OCI-LY7 (cell line): Measurements from ENCODE around the gene IFT57.

Experiments used
- EZH2phosphoT487 ChIP-seq: fragments of 200-600 bp; sonication (generic); IDR thresholded peaks from 2 replicates; pipeline ENCODE4 v1.6.1; 2018; ENCODE audit warnings: low read depth, borderline replicate concordance, mild to moderate bottlenecking, mixed run types, antibody characterized with exemption, low read length, moderate library complexity, mixed read lengths
- TF ChIP-seq, protein P1 (sequence below): fragments of 200-600 bp; sonication (generic); conservative IDR thresholded peaks from 2 replicates; pipeline ENCODE4 v1.5.1; 2014; ENCODE audit warnings: mild to moderate bottlenecking, antibody characterized with exemption, low read length, moderate library complexity, mixed read lengths

DNA sequence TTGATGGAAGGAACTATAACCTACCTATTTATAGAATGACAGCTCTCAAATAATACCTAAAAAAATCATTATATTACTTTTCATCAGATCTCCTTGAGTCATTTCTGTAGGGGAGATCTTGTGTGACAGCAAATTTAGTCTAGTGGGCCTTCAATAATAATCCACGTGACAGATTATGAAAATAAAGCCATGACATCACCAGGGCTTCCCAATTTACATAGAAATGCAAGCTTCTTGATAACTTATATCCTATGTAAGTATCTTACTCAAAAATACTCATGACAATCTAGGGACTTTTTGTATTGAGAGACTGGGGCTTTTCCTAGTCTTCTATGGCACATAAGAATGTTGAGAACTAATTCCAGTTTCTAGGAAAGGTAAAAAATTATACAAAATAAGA is 21.6 kb downstream of the IFT57 start:
- TF ChIP-seq, protein P1, sequence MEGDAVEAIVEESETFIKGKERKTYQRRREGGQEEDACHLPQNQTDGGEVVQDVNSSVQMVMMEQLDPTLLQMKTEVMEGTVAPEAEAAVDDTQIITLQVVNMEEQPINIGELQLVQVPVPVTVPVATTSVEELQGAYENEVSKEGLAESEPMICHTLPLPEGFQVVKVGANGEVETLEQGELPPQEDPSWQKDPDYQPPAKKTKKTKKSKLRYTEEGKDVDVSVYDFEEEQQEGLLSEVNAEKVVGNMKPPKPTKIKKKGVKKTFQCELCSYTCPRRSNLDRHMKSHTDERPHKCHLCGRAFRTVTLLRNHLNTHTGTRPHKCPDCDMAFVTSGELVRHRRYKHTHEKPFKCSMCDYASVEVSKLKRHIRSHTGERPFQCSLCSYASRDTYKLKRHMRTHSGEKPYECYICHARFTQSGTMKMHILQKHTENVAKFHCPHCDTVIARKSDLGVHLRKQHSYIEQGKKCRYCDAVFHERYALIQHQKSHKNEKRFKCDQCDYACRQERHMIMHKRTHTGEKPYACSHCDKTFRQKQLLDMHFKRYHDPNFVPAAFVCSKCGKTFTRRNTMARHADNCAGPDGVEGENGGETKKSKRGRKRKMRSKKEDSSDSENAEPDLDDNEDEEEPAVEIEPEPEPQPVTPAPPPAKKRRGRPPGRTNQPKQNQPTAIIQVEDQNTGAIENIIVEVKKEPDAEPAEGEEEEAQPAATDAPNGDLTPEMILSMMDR, result no peak
- no peak for TF ChIP-seq EZH2phosphoT487
